PC-9 (cell line): Measurements from ENCODE around the gene GPR148.

Source experiments
- CTCF ChIP-seq: fragments of 200-600 bp; sonication (generic); conservative IDR thresholded peaks from 2 replicates; pipeline ENCODE4 v1.6.1; 2017; ENCODE audit warnings: mixed run types, antibody characterized with exemption, mild to moderate bottlenecking, moderate library complexity
- EZH2 ChIP-seq: fragments of 200-600 bp; sonication (generic); IDR thresholded peaks from 2 replicates; pipeline ENCODE4 v1.8.0; 2017; ENCODE audit warnings: antibody characterized with exemption, low read depth

GRCh38 chr2:130763405-130763804 is 34.5 kb downstream of the GPR148 start:
- TF ChIP-seq CTCF (no peak), EZH2 (no peak)
